ENCODE results near the gene GRB7. TPM values are rescaled to one million over a fixed set of nuclear protein-coding genes. Genes with fewer than 3 reads are reported as not detected.

Gene GRB7
- total RNA-seq, 1 donor from 2014 or later = 1.6 TPM

DNA sequence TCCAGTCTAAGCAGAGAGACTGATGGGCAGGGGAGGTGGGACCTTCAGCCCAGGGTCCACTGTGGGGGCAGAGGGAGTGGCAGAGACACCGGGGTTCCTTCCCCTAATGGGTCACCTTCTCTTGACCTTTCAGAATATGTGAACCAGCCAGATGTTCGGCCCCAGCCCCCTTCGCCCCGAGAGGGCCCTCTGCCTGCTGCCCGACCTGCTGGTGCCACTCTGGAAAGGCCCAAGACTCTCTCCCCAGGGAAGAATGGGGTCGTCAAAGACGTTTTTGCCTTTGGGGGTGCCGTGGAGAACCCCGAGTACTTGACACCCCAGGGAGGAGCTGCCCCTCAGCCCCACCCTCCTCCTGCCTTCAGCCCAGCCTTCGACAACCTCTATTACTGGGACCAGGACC, 10.2 kb upstream of the GRB7 start:
- no peak for DNase-seq (ENCODE audit: low spot score)
- ATAC-seq = no peak
- intact Hi-C loops (cut with DNase I) = no loop called here

DNA sequence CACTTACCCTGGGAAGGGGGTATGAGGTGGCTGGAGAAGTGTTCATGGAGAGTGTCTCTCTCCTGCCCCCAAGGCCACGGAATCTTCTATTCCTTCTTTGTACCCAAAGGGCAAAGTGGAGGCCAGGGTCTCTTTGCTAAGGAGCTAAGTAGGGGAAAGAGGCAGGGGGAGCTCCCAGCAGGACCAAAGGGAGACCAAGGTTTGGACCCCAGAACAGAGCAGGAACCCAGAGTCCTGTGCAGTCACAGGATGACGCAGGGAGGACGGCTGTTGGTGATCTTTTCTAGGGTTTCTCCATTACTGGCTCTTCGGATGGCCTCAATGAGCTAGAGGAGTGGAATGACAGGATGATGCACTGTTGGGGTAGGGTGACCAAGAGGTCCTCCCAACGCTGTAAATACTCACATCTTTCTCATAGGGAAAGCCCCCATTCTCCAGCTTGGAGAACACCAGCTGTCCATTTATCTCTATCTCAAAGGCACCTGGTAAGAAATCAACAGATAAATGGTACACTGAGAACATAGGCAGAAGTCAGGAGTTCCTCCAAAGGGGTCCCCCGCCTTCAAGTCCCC, 8.4 kb upstream of the GRB7 start:
- intact Hi-C loops (cut with DNase I) = no loop called here
- no peak for ATAC-seq
- DNase-seq (ENCODE audit: low spot score) = no peak

DNA sequence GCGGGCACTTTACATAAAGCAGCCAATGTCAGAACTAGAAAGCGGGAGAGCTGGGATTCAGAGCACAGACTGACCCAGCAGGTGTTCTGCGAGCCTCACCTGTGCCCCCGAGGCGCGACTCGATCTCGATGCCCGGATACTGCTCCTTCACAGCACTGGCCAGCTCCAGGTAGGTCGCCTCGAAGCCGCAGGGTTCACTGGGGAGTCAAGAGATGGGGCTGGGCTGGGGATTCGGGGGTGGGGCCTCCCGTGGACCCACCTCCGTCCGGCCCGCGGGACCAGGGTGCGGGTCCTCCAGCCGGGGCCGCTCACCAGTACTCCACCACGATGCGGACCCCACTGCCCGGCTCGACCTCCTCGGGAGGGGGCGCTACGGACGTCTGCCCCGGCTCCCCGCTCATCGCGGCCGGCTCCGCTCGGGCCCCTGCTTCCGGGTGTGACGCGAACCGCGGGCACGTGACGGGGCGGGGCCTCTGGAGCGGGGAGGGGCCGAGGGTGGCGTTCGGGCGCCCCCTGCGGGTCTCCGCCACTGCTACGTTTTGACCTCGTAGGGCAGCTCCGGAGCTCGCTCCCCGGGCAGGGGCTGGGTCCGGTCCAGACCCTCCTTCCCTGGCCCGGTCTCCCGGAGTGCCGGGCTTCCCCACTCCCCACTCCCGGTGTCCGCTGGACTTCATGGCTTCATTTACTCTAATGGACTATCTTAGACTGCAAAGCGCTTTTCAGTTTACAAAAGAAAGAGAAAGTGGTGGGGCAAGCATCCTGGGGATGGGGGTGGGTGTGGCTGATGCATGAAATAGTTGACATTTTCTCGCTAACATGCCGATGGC, 7.4 kb upstream of the GRB7 start, which contains the start of gene MIEN1:
Gene MIEN1, minus strand, starts transcription at position 438 of the 827 bp plus-strand sequence. Its CDS starts 37 bp downstream, at position 401.
- DNase-seq (ENCODE audit: low spot score) = peak; percentile 97
- peak; percentile 96 for ATAC-seq
- intact Hi-C loops (cut with DNase I) = no loop called here

DNA sequence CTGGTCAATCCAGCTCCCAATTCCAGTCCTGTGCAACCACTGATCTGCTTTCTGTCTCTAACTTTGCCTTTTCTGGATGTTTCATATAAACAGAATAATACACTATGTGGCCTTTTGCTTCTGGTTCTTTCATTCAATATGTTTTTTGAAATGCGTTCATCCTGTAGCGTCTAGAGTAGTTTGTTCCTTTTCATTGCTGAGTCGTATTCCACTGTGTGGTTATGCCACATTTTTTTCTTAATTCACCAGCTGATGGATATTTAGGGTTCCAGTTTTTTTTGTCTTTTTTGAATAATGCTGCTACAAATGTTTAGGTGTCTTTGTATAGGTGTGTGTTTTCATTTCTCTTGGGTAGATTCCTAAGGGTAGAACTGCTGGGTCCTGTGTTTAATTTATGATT, 5.2 kb upstream of the GRB7 start:
- ATAC-seq (no peak), DNase-seq (ENCODE audit: low spot score) (no peak)
- intact Hi-C loops (cut with DNase I) = no loop called here

DNA sequence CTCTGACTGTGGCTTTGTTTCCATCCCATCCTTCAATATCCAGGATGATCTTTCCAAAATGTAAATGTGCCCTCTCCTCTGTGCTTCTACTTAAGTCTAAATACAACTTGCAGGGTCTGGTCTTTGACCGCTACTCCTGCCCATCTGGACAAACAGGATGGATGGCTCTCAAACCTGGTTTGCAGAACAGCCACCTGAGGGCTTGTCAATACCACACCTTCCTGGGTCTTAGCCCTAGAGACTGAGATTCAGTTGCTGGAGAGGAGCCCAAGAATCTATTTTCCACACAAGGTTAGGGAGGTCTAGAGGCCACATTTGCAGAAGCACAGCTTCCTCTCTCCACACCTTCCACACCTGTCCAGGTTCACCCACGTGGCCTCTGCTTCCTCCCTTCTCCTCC, 1.9 kb upstream of the GRB7 start:
- ATAC-seq (no peak), DNase-seq (ENCODE audit: low spot score) (no peak)
- intact Hi-C loops (cut with DNase I) = no loop called here

DNA sequence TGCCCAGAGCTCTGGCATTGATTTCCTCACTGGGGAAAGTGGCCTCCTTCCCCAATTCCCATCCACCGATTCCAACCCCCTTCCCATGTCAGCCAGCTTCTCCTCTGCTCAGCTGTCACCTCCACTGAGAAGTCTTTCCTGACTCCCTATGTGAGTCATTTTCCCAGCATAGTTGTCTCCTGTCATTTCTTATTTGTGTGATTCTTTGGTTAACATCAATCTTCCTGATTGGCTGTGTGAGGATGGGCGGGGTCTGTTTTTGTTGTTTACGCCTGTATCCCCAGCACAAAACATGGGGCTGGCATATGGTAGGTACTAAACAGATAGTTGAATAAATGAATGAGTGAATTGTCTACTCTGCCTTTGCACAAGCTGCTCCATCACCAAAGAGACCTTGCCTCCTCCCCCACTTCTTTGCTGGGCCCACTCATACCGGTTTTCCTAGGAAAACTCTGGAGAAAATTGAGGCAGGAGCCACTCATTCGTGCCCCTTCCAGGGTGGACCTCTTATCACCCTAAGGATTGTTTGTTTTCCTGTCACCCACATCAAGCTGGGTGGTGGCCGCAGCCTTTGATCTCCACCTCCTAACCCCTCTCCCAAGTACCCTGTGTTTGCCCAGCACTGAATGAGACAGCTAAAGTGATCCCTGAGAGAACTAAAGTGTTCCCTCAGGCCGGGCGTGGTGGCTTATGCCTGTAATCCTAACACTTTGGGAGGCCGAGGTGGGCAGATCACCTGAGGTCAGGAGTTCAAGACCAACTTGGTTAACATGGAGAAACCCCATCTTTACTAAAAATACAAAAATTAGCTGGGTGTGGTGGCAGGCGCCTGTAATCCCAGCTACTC, 1.2 kb upstream of the GRB7 start:
- no peak for DNase-seq (ENCODE audit: low spot score)
- ATAC-seq = no peak
- intact Hi-C loops (cut with DNase I) = no loop called here

DNA sequence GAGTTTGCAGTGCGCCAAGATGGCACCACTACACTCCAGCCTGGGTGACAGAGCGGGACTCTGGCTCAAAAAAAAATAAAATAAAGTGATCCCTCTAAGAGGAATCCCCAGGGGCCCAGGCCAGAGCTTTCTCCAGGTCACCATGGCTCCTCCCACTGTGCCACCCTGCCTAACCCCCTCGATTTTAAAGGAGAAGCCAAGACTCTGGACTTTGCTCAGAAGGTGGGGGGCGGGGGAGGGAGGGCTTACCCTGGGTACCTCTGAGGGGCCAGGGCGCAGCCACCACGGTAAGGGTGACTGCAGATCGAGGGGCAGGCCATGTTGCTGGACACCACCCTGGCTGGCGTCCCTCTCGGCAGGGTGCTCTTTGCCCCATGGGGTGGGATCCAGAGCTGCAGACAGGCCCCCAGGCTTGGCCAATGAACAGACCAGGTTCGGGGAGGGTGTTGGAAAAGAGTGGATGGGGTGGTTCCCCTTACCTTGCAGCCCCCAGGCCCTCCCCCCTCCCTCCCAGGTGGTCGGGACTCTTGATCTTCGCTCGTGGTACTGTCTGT, 455 bp upstream of the GRB7 start:
- DNase-seq (ENCODE audit: low spot score) (no peak), ATAC-seq (no peak)
- intact Hi-C loops (cut with DNase I) = no loop called here

DNA sequence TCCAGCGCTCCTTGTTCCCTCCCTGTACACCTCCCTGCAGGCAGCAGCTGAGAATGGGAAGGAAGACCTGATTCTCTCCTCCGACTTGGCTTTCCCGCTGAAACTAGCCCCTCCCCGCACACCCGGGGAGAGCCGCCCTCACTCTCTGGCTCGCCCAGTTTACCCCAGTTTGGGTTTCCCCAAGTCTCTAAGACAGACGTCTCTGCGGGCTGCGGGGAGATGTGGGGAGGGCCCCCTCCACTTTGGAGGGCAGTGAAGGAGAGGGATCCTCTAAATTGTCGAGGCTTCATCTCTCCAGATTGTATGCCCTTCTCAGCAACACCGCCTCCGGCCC, 797 bp downstream of the GRB7 start:
- intact Hi-C loops (cut with DNase I) = no loop called here
- ATAC-seq = peak; percentile 18
- DNase-seq (ENCODE audit: low spot score) = no peak

DNA sequence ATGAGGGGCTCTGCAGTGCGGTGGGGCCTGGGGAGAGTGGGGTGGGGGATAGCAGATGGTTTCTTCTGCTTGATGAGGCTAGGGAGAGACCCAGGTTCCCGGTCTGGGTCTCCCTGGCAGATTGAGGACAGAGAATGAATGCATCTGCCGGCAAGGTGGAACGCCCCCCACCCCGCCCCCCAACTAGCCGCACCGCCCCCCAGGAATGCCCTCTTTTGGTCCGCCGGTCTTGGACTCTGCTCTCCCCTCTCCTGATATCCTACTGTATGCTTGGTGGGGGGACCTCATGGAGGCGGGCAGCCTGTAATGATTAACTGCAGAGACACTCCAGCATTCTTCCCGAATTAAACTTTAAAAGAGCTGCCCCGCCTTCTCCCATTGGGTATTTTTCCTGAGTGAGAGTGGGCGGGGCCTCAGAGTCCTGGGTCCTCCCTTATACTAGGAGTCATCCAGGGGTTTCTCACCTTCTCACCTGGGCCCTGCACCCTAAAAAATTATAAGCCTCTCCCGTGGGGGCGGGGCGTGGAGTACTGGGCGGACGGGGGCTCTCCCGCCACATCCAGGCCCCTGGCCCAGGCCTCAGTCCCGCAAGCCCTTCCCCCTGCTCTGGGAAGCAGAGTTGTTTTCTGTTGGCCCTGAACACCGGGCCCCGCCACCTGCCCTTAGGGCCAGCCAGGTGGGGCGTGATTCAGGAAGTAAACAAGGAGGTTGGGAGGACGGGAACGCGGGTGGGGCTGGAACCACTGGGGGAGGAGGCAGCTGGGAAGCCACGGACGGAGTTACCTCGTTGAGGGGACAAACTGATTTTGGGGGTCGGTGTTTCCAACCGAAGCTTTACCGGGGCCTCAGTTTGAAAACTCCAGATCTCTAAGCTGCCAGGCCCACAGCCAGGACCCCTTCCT, 1.5 kb downstream of the GRB7 start:
- DNase-seq (ENCODE audit: low spot score) (no peak), ATAC-seq (peak; percentile 47)
- intact Hi-C loops (cut with DNase I) = no loop called here

DNA sequence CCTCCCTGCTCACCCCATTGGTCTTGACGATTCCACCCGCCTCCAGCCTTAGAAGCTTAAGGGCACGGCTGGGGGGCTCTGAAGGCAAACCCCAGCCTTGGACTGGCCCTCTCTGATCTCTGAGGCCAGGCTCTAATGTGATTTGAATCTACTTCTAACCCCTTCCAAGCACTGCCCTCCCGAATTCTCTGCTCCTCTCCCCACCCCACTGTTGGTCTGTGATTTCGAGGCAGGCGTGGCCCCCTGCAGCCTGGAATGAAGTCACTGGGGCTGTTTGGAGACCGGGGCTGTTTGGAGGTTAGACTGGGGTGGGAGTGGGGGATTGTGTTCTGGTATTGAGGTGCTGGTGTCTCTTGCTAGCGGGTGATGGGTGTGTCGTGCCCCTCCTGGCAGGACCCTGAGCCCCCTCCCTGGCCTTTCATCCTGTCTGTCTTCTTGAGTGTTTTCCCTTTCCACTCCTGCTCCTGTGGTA, 2.2 kb downstream of the GRB7 start:
- intact Hi-C loops (cut with DNase I) = no loop called here
- DNase-seq (ENCODE audit: low spot score) = no peak
- ATAC-seq = peak; percentile 29

DNA sequence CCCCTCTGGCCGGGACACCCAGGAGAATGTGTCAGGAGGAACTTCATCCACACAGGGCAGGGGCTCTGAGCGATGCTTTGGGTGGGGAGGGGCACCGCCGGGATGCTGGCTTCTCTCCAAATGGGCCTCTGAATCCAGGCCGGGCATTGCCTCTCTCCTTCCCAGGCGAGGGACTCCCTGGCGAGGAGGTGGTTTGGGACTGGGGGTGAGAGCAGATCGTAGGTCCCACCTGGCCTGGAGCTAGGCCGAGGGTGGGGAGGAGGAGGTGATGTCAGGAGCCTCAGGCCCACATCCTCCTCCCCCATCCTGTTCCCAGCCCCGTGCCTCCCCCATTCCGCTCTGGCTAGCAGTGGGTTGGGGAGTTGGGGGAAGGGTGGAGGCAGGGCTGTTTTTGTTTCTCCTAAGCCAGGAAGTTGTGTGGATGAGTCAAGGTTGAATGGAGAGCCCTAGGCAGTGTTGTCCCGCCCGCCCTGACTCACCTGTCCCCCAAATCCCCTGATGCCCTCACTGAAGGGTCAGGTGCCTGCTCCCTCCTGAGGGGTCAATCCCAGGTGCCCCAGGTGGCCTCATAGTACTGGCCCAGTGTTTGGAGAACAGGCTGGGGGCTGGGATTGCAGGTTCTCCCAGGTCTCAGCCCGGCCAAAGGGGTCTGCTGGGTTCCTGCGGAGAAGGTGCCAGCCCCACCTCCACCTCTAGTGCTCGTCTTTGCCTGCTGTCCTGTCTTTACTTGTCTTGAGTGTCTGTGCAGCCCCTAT, 2.8 kb downstream of the GRB7 start:
- intact Hi-C loops (cut with DNase I) = no loop called here
- ATAC-seq = peak; percentile 18

DNA sequence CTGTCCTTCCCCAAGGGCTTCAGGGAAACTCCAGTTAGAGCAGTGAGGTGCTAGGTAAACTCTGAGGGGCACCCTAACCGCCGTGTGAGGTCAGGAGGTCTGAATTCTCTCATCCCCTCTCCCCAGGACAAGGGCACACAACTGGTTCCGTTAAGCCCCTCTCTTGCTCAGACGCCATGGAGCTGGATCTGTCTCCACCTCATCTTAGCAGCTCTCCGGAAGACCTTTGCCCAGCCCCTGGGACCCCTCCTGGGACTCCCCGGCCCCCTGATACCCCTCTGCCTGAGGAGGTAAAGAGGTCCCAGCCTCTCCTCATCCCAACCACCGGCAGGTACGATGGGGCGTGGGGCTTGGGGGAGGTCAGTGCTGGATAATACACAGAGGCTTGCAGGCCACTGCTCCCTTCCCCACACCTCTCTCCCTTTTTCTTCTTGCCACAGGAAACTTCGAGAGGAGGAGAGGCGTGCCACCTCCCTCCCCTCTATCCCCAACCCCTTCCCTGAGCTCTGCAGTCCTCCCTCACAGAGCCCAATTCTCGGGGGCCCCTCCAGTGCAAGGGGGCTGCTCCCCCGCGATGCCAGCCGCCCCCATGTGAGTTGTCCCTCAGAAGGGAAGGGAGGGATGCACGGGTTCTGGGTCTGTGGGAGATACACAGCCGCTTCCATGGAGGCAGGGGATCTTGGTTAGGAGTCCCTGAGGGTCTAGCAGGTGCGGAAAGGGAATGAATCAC, 4.6 kb downstream of the GRB7 start:
- ATAC-seq (no peak), DNase-seq (ENCODE audit: low spot score) (no peak)
- intact Hi-C loops (cut with DNase I) = no loop called here

More for the DNA sequence above, 2.8 kb downstream of the GRB7 start:
- DNase-seq (ENCODE audit: low spot score) = no peak

DNA sequence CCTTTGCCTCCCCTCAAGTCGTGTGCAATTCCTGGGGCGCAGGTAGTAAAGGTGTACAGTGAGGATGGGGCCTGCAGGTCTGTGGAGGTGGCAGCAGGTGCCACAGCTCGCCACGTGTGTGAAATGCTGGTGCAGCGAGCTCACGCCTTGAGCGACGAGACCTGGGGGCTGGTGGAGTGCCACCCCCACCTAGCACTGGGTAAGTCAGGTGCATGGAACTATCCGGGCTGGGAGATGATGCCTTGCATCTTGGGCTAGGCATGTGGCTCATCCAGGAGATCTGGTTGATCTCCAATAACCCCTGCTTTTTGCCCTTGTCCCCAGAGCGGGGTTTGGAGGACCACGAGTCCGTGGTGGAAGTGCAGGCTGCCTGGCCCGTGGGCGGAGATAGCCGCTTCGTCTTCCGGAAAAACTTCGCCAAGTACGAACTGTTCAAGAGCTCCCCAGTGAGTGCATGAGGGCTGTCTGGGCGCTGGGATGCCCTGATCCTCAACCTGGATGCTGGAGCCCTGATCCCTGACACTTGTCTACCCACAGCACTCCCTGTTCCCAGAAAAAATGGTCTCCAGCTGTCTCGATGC, 5.2 kb downstream of the GRB7 start:
- intact Hi-C loops (cut with DNase I) = no loop called here
- ATAC-seq (no peak), DNase-seq (ENCODE audit: low spot score) (no peak)

DNA sequence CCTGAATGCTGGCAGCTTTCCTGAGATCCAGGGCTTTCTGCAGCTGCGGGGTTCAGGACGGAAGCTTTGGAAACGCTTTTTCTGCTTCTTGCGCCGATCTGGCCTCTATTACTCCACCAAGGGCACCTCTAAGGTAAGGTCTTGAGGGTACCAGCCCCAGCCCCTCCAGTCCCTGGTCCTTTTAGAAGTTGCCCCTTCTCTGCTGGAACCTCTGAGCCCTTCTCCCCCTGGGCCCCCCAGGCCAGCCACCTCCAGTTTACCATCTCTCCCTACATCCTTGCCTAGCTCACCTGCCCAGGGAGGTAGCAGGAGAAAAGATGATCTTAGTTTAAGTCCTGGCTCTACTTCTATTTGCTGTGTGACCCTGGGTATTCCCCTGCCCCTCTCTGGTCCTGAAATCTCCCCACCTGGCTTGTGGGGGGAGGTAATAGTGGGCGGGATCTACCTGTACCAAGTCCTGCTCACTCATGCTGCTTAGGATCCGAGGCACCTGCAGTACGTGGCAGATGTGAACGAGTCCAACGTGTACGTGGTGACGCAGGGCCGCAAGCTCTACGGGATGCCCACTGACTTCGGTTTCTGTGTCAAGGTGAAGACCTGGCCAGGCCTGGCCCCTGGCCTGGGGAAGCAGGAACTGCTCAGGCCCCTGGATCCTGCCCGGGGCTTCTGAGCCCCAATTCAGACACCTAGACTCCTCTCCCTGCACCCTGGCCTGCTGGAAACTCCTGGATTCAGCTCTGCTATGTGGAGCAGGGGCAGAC, 6.5 kb downstream of the GRB7 start:
- no peak for ATAC-seq
- intact Hi-C loops (cut with DNase I) = no loop called here
- DNase-seq (ENCODE audit: low spot score) = no peak

DNA sequence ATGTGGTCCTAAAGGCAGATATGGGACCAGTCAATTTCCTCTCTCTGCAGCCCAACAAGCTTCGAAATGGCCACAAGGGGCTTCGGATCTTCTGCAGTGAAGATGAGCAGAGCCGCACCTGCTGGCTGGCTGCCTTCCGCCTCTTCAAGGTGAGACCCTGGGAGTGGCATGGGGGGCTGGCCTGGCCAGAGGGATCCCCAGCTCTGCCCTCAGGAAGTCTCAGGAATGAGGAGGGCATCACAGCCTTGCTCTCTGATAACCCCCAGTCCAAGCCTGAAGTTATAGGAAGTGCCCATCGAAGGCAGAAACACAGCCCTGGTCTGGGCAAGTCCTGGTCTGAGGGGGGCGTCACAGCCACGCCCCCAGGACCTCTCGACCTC, 7.1 kb downstream of the GRB7 start:
- DNase-seq (ENCODE audit: low spot score) (no peak), ATAC-seq (no peak)
- intact Hi-C loops (cut with DNase I) = no loop called here
